DND-41 (cell line): ENCODE data around the gene PKNOX1.

ENCODE experiments used
- ATAC-seq: fragments of 200-7000 bp; cut with Tn5 transposase; 3 replicates; pipeline ENCODE4 v1.9.1; 2021; ENCODE audit warnings: low read depth; ENCODE audit not compliant: insufficient read depth
- DNase-seq: peaks from one replicate; pipeline ENCODE4 v3.0.0-alpha.2; 2020
- H2AFZ ChIP-seq: 2 replicates; pipeline ENCODE4 v1.6.0; 2012; ENCODE audit warnings: low read depth, low read length
- H3K27ac ChIP-seq: 2 replicates; pipeline ENCODE4 v1.5.1; 2012; ENCODE audit warnings: low read length, inconsistent platforms
- H3K27me3 ChIP-seq: fragments of 200-600 bp; sonication (generic); 2 replicates; pipeline ENCODE4 v1.6.0; 2012; ENCODE audit warnings: low read length, mild to moderate bottlenecking, inconsistent platforms; ENCODE audit not compliant: insufficient read depth, poor library complexity
- H3K36me3 ChIP-seq: 2 replicates; pipeline ENCODE4 v1.5.1; 2012; ENCODE audit warnings: low read length, inconsistent platforms; ENCODE audit not compliant: insufficient read depth
- H3K4me1 ChIP-seq: 2 replicates; pipeline ENCODE4 v1.5.1; 2012; ENCODE audit warnings: mild to moderate bottlenecking, low read length; ENCODE audit not compliant: insufficient read depth
- H3K4me2 ChIP-seq: 2 replicates; pipeline ENCODE4 v1.6.0; 2012; ENCODE audit warnings: mild to moderate bottlenecking, moderate library complexity, low read length, inconsistent platforms; ENCODE audit not compliant: insufficient read depth
- H3K4me3 ChIP-seq, 2 experiments: fragments of 200-600 bp in 1 of 2; shearing (Covaris generic) in 1 of 2; 2 replicates each; pipeline ENCODE4 v1.5.1; 2012 to 2016; ENCODE audit warnings: inconsistent platforms in 2 of 2, low read length in 2 of 2, mild to moderate bottlenecking in 2 of 2, low read depth in 1 of 2, moderate library complexity in 1 of 2
- H3K79me2 ChIP-seq: 2 replicates; pipeline ENCODE4 v1.6.0; 2012; ENCODE audit warnings: low read length, inconsistent platforms; ENCODE audit not compliant: insufficient read depth
- H3K9ac ChIP-seq: 2 replicates; pipeline ENCODE4 v1.6.0; 2012; ENCODE audit warnings: low read depth, mild to moderate bottlenecking, inconsistent platforms, low read length, moderate library complexity
- H3K9me3 ChIP-seq: 2 replicates; pipeline ENCODE4 v1.5.1; 2012; ENCODE audit warnings: low read length, moderate library complexity, mild to moderate bottlenecking, inconsistent platforms; ENCODE audit not compliant: insufficient read depth, severe bottlenecking
- H4K20me1 ChIP-seq: 2 replicates; pipeline ENCODE4 v1.6.0; 2012; ENCODE audit warnings: low read length; ENCODE audit not compliant: insufficient read depth
- CTCF ChIP-seq: IDR thresholded peaks from 2 replicates; pipeline ENCODE4 v1.5.1; 2012; ENCODE audit warnings: borderline replicate concordance, low read length, moderate library complexity, mild to moderate bottlenecking; ENCODE audit not compliant: poor library complexity, severe bottlenecking; ENCODE audit errors: extremely low read depth
- EZH2 ChIP-seq: IDR thresholded peaks from 3 replicates; pipeline ENCODE4 v1.6.1; 2012; ENCODE audit warnings: borderline replicate concordance, low read depth, mild to moderate bottlenecking, moderate library complexity, low read length, inconsistent platforms; ENCODE audit not compliant: severe bottlenecking

The PKNOX1 gene

DNA sequence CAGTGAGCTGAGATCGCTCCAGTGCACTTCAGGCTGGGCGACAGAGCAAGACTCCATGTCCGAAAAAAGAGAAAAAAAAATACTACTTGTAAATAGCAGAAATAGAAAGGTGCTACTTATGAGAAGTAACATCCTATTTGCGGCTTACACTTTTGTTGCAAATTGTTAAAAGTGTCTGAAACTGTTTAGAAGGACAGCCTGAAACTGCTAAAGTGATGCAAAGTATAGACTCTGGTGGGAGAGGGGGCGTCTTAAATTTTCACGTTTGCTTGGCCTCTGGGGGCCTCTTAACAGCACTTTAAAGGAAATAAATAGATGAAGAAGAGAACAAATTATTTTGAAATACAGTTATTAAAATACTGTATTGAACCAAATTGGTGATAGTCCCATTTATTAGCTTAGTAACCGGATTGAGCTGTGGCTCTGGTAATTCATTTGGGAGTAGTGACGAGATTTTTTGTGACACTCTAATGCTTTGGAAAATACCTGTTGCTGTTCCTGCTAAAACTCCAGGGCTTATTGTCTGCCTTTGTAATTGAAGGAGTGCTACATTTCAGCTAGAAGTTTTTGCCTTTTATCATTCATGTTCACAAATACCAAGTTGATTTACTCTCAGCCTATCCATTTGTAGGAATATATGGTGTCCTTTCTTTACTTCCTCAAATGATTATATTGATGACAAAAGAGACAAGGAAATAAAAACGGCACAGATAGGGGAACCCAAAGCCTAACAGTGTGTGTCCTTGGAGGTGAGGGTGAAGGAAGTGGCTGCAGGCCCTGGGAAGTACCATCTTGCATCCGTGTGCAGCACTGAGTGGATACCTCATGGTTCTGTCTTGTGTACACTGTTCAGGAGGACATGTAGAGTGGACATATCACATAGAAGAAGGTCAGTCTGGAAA is 6.2 kb downstream of the PKNOX1 start:
- DNase-seq (no peak), ATAC-seq (no peak)
- peak overlapping the region; percentile 18; the same call in 1 of the 2 replicates for H3K27ac ChIP-seq
- H3K79me2 ChIP-seq = peaks cover 92% of the 10 kb centered on the region
- H3K4me1 ChIP-seq = peaks cover 42% of the 10 kb centered on the region
- no peak overlapping the region for H2AFZ ChIP-seq
- no peak for TF ChIP-seq EZH2
- no peak for TF ChIP-seq CTCF
- H4K20me1 ChIP-seq = no peaks in the 10 kb centered on the region
- no peaks in the 10 kb centered on the region for H3K27me3 ChIP-seq
- no peaks in the 10 kb centered on the region for H3K9me3 ChIP-seq
- no peak overlapping the region for H3K9ac ChIP-seq
- no peak overlapping the region for H3K4me2 ChIP-seq
- H3K36me3 ChIP-seq = peaks cover 18% of the 10 kb centered on the region
- no peak overlapping the region for H3K4me3 ChIP-seq

DNA sequence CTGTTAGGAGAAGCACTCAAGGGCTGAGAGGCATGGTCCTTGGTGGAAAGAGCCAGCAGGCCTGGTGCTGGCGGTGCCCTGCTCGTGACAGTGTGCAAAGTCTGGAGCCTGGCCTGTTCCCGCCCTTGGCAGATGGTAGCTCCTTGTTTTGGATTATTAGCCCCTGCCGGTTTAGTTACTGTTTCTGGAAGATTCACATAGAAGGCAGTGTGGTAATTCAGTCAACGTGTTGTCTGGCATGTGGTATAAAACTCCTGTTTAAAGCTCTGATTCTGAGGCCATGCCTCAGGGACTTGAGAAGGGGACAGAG is 6.8 kb downstream of the PKNOX1 start:
- Histone ChIP-seq H3K4me3 (no peak overlapping the region), H3K4me2 (no peak overlapping the region), H3K79me2 (peaks cover 90% of the 10 kb centered on the region), H3K27me3 (no peaks in the 10 kb centered on the region), H2AFZ (no peak overlapping the region), H3K27ac (peak overlapping the region; percentile 18; the same call in 1 of the 2 replicates), H3K9ac (no peak overlapping the region), H4K20me1 (no peaks in the 10 kb centered on the region), H3K4me1 (peaks cover 36% of the 10 kb centered on the region), H3K36me3 (peaks cover 17% of the 10 kb centered on the region), H3K9me3 (no peaks in the 10 kb centered on the region)
- no peak for DNase-seq
- no peak for TF ChIP-seq CTCF
- no peak for TF ChIP-seq EZH2
- no peak for ATAC-seq

DNA sequence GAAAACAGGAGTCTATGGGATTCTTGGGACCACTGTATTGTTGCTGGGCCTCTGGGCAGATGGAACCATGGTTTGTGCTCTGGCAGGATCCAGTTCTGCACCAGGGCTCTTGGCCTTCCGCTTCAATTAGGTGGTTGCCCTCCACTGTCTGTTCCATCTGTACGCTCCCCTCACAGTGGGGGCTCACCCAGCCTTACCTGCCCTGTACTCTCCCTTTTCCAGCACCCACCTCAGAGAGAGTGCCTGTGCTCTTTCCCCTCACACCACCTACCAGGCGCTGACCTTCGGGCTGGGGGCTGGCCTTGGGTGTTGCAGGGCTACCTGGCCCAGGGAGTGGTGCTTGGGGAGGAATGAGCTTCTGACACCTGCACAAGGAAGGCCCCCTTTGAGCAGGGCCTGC is 7.5 kb downstream of the PKNOX1 start:
- Histone ChIP-seq H3K27ac (no peak overlapping the region), H3K27me3 (no peaks in the 10 kb centered on the region), H3K4me2 (no peak overlapping the region), H2AFZ (no peak overlapping the region), H3K9me3 (no peaks in the 10 kb centered on the region), H4K20me1 (no peaks in the 10 kb centered on the region), H3K9ac (no peak overlapping the region), H3K79me2 (peaks cover 90% of the 10 kb centered on the region), H3K4me1 (peaks cover 29% of the 10 kb centered on the region), H3K4me3 (no peak overlapping the region), H3K36me3 (peaks cover 10% of the 10 kb centered on the region)
- TF ChIP-seq EZH2 (no peak), CTCF (no peak)
- DNase-seq (no peak), ATAC-seq (no peak)
